Hepatocyte (in vitro differentiated cells): ENCODE measurements around the gene MDM2.

Experiments used
- CTCF ChIP-seq: fragments of 200-600 bp; sonication (generic); IDR thresholded peaks from 2 replicates; pipeline ENCODE4 v1.5.1; 2016; ENCODE audit warnings: antibody characterized with exemption, mild to moderate bottlenecking; ENCODE audit not compliant: poor library complexity
- EZH2 ChIP-seq: fragments of 200-600 bp; sonication (generic); IDR thresholded peaks from 2 replicates; pipeline ENCODE4 v1.6.1; 2016; ENCODE audit warnings: antibody characterized with exemption, mild to moderate bottlenecking, borderline replicate concordance

- TF ChIP-seq CTCF: no peak
- TF ChIP-seq EZH2: no peak
Observed at GRCh38 chr12:68882251-68882964, 74.4 kb downstream of the MDM2 start.
